GM10266 (cell line): Measurements from ENCODE around the gene DHRS7.

Source experiments
- DNase-seq: peaks from one replicate; pipeline ENCODE4 v3.0.0; 2012; ENCODE audit errors: extremely low spot score
- TF ChIP-seq, protein P1 (sequence below): IDR thresholded peaks from 2 replicates; pipeline ENCODE4 v1.5.1; 2012; ENCODE audit warnings: mild to moderate bottlenecking, low read depth; ENCODE audit not compliant: control insufficient read depth, insufficient read depth; ENCODE audit errors: missing control alignments

DHRS7 gene, protein sequence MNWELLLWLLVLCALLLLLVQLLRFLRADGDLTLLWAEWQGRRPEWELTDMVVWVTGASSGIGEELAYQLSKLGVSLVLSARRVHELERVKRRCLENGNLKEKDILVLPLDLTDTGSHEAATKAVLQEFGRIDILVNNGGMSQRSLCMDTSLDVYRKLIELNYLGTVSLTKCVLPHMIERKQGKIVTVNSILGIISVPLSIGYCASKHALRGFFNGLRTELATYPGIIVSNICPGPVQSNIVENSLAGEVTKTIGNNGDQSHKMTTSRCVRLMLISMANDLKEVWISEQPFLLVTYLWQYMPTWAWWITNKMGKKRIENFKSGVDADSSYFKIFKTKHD

DNA sequence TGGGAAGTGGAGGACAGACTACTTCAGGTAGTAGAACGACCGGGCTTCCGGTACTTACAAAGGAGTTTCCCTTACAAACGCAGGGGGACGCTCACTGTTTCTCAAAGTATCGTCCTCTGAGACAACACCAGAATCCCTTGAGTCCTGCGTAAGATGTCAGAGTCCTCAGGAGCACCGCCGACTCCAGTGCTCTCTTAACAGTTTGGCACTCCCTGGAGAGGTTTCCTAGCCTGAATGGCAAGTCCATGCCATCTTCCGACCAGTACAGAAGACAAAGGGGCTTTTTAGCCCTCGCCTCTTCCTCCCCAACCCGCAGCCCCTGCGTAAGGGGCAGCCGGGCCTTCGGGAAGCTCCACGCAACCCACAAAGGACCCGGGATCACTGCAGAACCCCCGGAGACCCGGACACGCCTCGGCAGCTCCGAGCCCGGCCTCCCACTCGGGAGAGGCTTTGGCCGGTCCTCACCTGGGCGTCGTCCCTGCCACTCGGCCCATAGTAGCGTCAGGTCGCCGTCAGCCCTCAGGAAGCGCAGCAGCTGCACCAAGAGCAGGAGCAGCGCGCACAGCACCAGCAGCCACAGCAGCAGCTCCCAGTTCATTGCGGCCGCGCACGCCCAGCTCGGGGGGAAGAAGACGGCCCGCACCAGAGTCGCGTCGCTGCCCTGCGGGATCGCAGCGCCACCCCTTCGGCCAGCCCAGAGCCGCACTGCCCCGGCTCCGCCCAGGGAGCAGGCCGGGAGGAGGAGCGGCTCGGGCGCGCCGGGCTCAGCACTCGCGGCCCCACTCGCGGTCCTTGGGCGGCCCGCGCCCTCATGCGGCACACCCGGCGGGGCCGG, at the start of gene DHRS7:
Gene DHRS7, minus strand, starts transcription at position 687 of the 835 bp plus-strand sequence. Its CDS starts 89 bp downstream, at position 598.
- DNase-seq = peak; percentile 83
- TF ChIP-seq, protein P1, sequence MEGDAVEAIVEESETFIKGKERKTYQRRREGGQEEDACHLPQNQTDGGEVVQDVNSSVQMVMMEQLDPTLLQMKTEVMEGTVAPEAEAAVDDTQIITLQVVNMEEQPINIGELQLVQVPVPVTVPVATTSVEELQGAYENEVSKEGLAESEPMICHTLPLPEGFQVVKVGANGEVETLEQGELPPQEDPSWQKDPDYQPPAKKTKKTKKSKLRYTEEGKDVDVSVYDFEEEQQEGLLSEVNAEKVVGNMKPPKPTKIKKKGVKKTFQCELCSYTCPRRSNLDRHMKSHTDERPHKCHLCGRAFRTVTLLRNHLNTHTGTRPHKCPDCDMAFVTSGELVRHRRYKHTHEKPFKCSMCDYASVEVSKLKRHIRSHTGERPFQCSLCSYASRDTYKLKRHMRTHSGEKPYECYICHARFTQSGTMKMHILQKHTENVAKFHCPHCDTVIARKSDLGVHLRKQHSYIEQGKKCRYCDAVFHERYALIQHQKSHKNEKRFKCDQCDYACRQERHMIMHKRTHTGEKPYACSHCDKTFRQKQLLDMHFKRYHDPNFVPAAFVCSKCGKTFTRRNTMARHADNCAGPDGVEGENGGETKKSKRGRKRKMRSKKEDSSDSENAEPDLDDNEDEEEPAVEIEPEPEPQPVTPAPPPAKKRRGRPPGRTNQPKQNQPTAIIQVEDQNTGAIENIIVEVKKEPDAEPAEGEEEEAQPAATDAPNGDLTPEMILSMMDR = peak; percentile 71

DNA sequence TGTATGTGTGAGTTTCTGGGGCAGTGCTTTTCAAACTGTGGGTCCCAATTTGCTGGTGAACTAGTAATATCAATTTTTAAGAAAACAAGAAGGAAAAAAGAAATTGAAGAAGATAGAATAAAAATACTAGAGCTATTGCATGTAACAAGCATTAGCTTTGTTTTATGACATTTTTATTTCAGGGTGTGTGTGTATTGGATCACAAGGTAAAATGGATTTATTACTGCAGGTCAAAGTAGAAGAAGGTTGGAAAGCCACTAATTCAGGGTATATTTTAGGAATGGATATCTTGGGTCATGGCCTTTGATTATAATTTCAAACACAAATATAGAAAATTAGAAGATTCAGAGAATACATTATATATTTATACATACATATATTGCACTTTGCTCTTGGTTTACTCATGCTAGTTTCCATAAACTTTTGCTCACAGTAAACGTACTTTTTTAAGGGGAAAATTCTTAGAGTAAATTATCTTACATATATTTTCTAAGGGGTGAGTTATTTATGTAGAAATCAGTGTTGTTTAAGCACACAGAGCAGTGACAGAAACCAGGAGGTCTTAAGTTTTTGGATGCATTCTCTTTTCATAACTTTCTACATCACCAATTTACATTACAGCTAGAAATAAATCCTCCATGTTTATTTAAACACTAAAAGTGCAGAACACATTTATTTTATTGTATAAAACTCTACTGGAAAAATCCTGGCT, 49.4 kb upstream of the DHRS7 start:
- TF ChIP-seq, protein P1 = no peak
- DNase-seq = no peak

DNA sequence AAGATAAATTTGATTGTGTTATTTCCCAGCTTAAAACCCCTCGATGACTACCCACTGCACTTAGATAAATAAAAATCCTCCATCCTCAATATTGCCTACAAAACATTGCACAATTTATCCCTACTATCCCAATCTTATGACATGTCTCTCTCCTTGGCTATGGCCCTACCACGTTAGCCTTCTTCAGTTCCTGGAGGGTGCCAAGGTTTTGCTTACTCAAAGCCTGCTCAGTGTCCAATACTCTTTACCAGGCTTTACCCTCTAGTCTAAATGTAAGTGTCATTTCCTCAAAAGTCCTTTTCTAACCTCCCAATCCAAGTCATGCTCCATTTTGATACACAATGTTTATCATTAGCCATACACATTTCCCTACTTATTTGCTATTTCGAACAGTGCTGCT, 48.8 kb upstream of the DHRS7 start:
- TF ChIP-seq, protein P1 = no peak
- no peak for DNase-seq

DNA sequence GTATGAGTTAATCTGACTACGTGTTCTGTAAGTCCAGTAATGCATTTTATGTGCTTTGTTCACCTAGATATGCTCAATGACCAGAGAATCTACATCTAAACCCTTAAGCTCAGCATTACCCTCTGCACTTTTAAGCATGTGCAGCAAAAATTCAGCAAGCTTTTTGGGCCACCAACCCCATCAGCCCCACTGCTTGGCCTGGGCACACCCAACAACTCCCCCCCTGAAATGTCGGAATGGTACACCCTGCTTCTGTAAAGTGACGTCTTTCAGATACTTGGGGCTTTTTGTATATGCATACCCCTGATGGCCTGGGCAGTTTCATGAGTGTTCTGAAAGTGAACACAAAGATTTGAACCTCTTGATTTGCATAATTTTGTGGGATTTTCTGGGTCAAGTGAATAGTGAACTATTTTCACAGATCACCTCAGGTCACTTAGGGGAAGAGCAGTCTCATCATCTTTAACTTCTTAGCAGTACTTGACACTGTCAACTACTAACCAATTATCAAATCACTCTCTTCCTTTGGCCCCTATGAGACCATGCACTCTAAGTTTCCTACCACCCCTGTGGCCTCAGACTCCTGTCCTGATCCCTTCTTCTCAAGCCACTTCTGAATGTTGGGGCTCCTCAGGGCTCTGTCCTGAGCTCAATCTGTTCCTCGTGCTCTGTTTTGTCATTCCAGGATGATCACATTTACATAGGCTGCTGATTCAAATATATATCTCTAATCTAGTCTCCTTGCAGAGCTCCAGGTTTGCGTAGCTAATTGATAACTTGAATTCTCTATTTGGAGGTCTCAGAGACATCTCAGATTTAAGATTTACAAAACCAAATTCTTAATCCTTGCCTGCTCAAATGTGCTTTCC, 47.5 kb upstream of the DHRS7 start:
- DNase-seq = peak; percentile 43
- TF ChIP-seq, protein P1 = no peak

DNA sequence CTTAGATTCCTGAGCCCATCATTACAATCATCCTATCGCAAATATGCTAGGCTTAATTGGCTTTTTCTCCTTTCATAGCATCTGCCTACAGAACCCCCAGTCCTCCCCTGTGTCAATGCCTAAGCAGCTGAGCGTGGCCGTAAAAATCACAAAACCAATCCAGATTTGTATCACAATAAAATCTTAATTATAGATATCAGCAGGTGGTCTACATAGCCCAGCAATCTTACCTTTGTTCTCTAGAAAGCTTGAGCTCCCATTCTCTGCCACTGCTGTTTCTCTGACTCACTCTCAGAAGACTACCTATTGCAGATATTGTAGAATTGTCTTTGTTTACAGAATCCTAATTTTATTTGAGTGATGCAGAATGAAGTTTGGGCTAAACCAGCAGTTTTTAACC, 46.0 kb upstream of the DHRS7 start:
- DNase-seq = no peak
- TF ChIP-seq, protein P1 = no peak

DNA sequence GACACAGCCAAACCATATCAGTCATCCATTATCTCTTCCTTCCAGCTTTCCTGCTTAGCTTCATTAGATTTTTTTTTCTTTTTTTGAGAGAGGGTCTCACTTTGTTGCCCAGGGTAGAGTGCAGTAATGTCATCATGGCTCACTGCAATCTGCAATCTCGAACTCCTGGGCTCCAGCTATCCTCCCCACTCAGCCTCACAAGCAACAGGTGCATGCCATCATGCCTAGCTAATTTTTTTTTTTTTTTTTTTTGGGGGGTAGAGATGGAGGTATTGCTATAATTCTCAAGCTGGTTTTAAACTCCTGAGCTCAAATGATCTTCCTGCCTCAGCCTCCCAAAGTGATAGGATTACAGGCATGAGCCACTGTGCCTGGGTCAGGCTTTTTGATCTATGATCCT, 45.5 kb upstream of the DHRS7 start:
- no peak for DNase-seq
- TF ChIP-seq, protein P1 = no peak
